ENCODE data around the gene INCA1. TPM values are rescaled to one million over a fixed set of nuclear protein-coding genes. Genes with fewer than 3 reads are reported as not detected.

Gene INCA1
- total and polyA plus RNA-seq, 5 experiments from 2014 or later, result 0.23 to 0.26 TPM; not detected in 3

- POLR2A ChIA-PET, result interaction anchor here (0.6 to 15.5 kb wide), 12 partner anchors 10 to 258 kb away, joined by 3 to 635 read pairs (median 16); partner anchors contain the start of genes ARRB2, C17orf107, CAMTA2 and ENO3
- Mint-ChIP-seq H3K4me1 (peaks cover 15 to 28% (median 20%) of the 10 kb centered on the region in 4 donors), H3K4me3 (peak overlapping the region in 2 of 10 donors; percentile 41 to 63), H3K27ac (peak overlapping the region in 4 of 10 donors; percentile 35 to 84 (median 64)), H3K9me3 (no peaks in the 10 kb centered on the region), H3K27me3 (no peaks in the 10 kb centered on the region), H3K36me3 (peaks cover 0 to 26% (median 2%) of the 10 kb centered on the region in 3 donors)
- peak in 1 of 10 donors; percentile 61 for DNase-seq
- no peak for ATAC-seq
These were observed 28.2 kb downstream of the INCA1 start for GRCh38 chr17:4969047-4969550.

DNA sequence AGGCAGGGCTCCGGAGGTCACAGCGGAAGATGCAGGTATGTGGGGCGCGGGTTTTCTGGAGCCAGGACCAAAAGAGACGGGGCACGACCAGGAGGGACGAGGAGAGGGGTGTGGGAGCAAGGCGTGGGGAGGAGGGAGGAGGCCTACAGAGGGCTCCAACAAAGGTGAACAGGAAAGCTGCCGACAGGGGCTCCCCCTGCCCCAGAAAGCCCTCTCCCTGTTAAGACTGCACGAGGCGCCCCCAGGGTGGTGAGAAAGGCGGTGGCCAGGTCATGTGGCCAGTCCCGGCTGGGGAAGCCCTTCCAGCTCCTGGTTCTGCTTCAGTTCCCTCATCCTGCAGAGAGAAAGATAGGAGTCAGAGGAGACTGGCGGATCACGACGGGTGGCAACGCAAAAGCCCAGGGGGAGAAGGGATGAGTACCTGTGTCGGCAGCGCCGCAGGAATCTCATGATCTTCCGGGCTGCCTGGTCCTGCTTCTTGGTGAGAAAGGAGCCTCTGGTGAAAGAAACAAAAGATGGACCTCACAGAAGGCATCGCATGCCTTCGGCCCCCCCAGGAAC, 28.8 kb downstream of the INCA1 start:
- Mint-ChIP-seq H3K27ac (peak overlapping the region in 1 of 10 donors; percentile 84), H3K36me3 (peaks cover 0 to 20% (median 2%) of the 10 kb centered on the region in 3 donors), H3K4me1 (peaks cover 15 to 24% (median 20%) of the 10 kb centered on the region in 4 donors), H3K27me3 (no peaks in the 10 kb centered on the region), H3K4me3 (peak overlapping the region in 1 of 10 donors; percentile 63), H3K9me3 (no peaks in the 10 kb centered on the region)
- POLR2A ChIA-PET, result interaction anchor here (0.8 to 15.5 kb wide), 15 partner anchors 10 to 258 kb away, joined by 3 to 635 read pairs (median 6); partner anchors contain the start of genes ARRB2, C17orf107, CAMTA2 and CHRNE
- DNase-seq, result peak in 1 of 10 donors; percentile 63
- ATAC-seq, result no peak

DNA sequence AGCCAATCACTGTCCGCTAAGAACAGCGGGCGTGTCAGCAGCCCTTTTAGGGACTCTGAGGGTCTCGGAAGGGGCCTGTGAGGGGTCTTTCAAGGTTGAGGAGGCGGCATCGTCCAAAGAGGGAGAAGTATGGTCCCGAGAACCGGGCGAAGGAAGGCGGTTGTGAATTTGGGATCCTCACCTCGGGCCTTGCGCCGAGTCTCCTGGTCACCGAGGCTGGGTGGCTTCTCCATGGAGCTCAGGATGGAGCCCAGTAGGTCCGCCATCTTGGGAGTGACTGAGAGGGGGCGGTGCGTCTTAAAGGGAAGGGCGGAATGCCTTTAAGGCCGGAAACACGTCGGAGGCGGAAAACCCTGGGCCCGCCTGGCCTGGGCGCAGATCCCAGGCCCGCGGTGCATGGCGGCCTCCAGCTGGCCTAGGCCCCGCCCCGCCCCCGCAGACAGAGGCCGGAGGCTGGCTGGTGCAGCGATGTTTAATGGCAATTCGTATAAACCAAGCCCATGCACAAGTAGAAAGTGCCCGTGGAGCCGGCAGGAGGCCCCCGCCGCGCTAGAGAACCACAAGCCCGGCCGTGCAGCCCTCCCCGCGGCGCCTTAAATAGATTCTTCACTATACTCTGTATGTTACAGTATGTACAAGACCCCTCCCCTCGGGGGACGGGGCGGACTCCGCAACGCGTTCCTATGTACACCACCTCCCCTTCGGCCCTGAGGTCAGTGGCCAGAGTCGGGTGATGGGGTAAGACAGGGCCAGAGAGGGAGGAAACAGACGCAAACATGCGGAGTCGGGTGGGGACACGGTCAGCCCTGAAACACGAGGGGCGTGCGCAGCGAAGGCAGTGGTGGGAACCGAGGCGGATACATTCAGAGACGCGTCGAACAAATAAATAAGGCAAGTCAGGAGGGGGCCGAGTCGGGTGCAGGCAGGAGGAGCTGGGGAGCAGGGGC, 29.5 kb downstream of the INCA1 start, which contains the start of gene SPAG7:
SPAG7 (minus strand) TSS at position 279 of the 947 bp plus-strand sequence; CDS start at position 266, 13 bp downstream.
- ATAC-seq (peak; percentile 63 to 68), DNase-seq (peak; percentile 86 to 100 (median 94))
- H3K27me3 Mint-ChIP-seq, result no peaks in the 10 kb centered on the region
- peak within 1 kb of the TSS in 4 of 10 donors; percentile 57 to 92 (median 66) for H3K27ac Mint-ChIP-seq
- peaks cover 15 to 22% (median 21%) of the 10 kb centered on the region in 4 donors for H3K4me1 Mint-ChIP-seq
- H3K36me3 Mint-ChIP-seq, result peaks cover 0 to 18% (median 2%) of the 10 kb centered on the region in 3 donors
- no peaks in the 10 kb centered on the region for H3K9me3 Mint-ChIP-seq
- no peak within 1 kb of the TSS for H3K4me3 Mint-ChIP-seq
- POLR2A ChIA-PET, result interaction anchor here (0.6 to 15.5 kb wide), 26 partner anchors 11 to 413 kb away, joined by 3 to 635 read pairs (median 5); partner anchors contain the start of genes ARRB2, C17orf107, CAMTA2 and CHRNE

GRCh38 chr17:4966844-4967538, 30.3 kb downstream of the INCA1 start:
- POLR2A ChIA-PET, result interaction anchor here (0.6 to 15.5 kb wide), 21 partner anchors 12 to 666 kb away, joined by 3 to 635 read pairs (median 5); partner anchors contain the start of genes ARRB2, C17orf107, CAMTA2 and ENO3
- peak; percentile 84 to 86 for ATAC-seq
- H3K27ac Mint-ChIP-seq, result peak overlapping the region in 3 of 10 donors; percentile 57 to 72 (median 61)
- peak in 9 of 10 donors; percentile 79 to 98 (median 94) for DNase-seq
- H3K4me1 Mint-ChIP-seq, result peaks cover 15 to 22% (median 21%) of the 10 kb centered on the region in 4 donors
- peaks cover 0 to 12% (median 1%) of the 10 kb centered on the region in 3 donors for H3K36me3 Mint-ChIP-seq
- no peak overlapping the region for H3K4me3 Mint-ChIP-seq
- H3K9me3 Mint-ChIP-seq, result no peaks in the 10 kb centered on the region
- no peaks in the 10 kb centered on the region for H3K27me3 Mint-ChIP-seq

DNA sequence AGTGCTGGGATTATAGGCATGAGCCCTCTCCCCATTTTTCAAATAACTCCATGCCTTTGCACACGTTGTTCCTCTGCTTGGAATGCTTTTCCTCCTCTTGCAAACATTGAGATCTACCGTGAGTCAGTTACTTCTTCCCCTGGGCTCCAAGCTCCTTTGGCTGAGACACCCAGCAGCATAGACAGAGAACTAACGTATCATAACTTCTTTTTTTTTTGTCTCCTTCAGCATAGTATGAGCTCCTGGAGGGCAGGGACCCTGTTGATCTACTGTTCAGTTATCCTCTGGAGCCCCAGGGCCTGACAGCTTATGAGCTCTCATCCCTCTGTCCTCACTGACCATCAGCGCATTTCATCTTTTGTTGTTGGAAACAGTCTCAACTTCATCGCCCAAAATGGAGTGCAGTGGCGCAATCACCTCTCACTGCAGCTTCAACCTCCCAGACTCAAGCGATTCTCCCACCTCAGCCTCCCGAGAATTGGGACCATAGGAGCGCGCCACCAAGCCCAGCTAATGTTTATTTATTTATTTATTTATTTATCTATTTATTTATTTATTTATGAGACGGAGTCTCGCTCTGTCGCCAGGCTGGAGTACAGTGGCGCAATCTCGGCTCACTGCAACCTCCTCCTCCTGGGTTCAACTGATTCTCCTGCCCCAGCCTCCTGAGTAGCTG, 31.9 kb downstream of the INCA1 start:
- Mint-ChIP-seq H3K9me3 (no peaks in the 10 kb centered on the region), H3K27ac (peak overlapping the region in 2 of 10 donors; percentile 37 to 58), H3K27me3 (no peaks in the 10 kb centered on the region), H3K4me1 (peaks cover 15 to 20% (median 18%) of the 10 kb centered on the region in 4 donors), H3K36me3 (peaks cover 0 to 15% (median 5%) of the 10 kb centered on the region in 3 donors), H3K4me3 (peak overlapping the region in 8 of 10 donors; percentile 15 to 78 (median 42))
- DNase-seq (peak in 1 of 10 donors; percentile 58), ATAC-seq (no peak)
- POLR2A ChIA-PET, result interaction anchor here (15.5 kb wide), 1 partner anchor 18 kb away, joined by 635 read pairs; the partner anchor contains the start of genes ENO3, PFN1, RNF167 and SLC25A11

DNA sequence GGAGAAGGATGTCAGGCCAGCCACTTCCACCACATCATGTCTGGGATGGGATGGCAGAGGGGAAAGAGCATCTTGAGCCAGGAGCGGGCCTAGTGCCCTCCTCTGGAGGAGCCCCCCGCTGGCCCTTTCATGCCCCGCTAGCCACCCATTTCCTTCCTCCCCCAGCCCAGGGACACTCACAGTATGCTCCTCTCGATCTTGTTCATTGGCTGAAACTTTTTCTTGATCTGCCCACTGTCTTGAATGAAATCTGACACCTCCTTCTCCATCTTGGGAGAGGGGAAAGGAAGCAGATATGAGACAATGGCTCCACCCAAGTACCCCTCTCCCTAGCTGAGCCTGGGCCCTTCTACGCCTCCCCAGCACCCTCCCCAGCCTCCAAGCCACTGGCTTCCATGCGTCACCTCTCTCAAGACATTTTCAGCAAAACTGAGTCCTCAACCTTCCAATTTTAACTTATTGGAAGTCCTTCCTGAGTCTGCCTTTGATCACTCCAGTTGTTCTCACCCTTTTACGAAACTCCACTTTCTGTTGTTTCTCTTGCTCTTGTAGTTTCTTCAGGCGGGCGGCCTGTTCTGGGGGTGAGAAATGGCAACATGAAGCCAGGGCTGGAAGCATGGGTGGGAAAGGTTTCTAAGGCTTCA, 36.9 kb downstream of the INCA1 start:
- POLR2A ChIA-PET, result interaction anchor here (1.4 to 25.2 kb wide), 2 partner anchors 8 to 11 kb away, joined by 4 to 635 read pairs; partner anchors contain the start of gene SPAG7

DNA sequence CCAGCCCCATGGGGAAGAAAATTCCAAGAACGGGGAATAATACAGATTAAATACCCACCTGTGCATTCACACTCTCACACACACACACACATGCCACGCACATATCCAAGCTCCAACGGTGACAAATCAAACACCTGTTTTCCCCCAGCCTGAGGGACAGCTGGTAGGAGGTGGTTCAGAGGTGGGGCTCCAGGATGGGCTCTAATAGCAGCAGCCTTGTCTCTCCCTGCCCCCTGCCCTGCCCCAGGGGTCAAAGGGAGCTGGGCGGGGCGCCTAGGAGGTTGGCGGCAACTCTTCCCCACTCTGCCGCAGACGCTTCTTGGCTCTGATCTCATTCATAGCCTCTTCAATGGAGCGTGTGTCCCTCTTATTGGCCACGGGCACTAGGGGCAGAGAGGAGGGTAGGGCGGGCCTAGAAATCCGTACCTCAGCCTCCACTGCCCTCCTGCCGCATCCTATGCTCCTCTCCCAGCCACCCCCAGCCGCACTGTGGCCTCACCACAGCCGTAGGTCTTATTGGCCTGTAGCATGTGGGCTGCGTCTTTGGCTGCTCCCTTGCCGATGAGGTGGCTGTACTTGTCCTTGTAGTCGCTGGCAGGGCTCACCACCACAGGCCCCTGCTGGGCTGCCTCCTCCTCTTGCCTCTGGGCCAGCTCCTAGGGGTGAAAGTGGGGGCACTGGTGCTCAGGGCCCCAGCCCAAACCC, 37.9 kb downstream of the INCA1 start:
- Mint-ChIP-seq H3K4me1 (peaks cover 8 to 14% (median 11%) of the 10 kb centered on the region in 4 donors), H3K27ac (peak overlapping the region in 1 of 10 donors; percentile 25), H3K36me3 (peaks cover 0 to 27% (median 7%) of the 10 kb centered on the region in 3 donors), H3K4me3 (no peak overlapping the region), H3K27me3 (no peaks in the 10 kb centered on the region), H3K9me3 (no peaks in the 10 kb centered on the region)
- ATAC-seq (no peak), DNase-seq (no peak)
- POLR2A ChIA-PET, result interaction anchor here (1.4 to 25.2 kb wide), 2 partner anchors 9 to 10 kb away, joined by 4 to 635 read pairs; partner anchors contain the start of gene SPAG7

More for the DNA sequence above, 36.9 kb downstream of the INCA1 start:
- DNase-seq (no peak), ATAC-seq (no peak)
- Mint-ChIP-seq H3K27ac (peak overlapping the region in 2 of 10 donors; percentile 13 to 74), H3K4me3 (no peak overlapping the region), H3K27me3 (no peaks in the 10 kb centered on the region), H3K36me3 (peaks cover 0 to 30% (median 7%) of the 10 kb centered on the region in 3 donors), H3K4me1 (peaks cover 8 to 17% (median 15%) of the 10 kb centered on the region in 4 donors), H3K9me3 (no peaks in the 10 kb centered on the region)

GRCh38 chr17:4958102-4958501, 39.2 kb downstream of the INCA1 start:
- ATAC-seq (no peak), DNase-seq (no peak)
- Mint-ChIP-seq H3K36me3 (peaks cover 0 to 25% (median 7%) of the 10 kb centered on the region in 3 donors), H3K27ac (no peak overlapping the region), H3K27me3 (no peaks in the 10 kb centered on the region), H3K4me1 (peaks cover 6 to 13% (median 10%) of the 10 kb centered on the region in 4 donors), H3K9me3 (no peaks in the 10 kb centered on the region), H3K4me3 (no peak overlapping the region)
- POLR2A ChIA-PET, result interaction anchor here (0.6 to 25.2 kb wide), 4 partner anchors 9 to 18 kb away, joined by 4 to 635 read pairs (median 10); partner anchors contain the start of genes PFN1, RNF167, SLC25A11 and SPAG7

- H3K4me3 Mint-ChIP-seq, result no peak overlapping the region
- H3K27ac Mint-ChIP-seq, result no peak overlapping the region
- H3K9me3 Mint-ChIP-seq, result no peaks in the 10 kb centered on the region
- H3K36me3 Mint-ChIP-seq, result peaks cover 0 to 22% (median 5%) of the 10 kb centered on the region in 3 donors
- H3K4me1 Mint-ChIP-seq, result peaks cover 5 to 14% (median 10%) of the 10 kb centered on the region in 4 donors
- ATAC-seq (no peak), DNase-seq (peak in 3 of 10 donors; percentile 28 to 37 (median 32))
- no peaks in the 10 kb centered on the region for H3K27me3 Mint-ChIP-seq
- POLR2A ChIA-PET, result interaction anchor here (0.8 to 25.2 kb wide), 4 partner anchors 8 to 57 kb away, joined by 3 to 635 read pairs (median 10); partner anchors contain the start of genes C17orf107, PFN1, RNF167 and SLC25A11
These were observed 40.7 kb downstream of the INCA1 start for GRCh38 chr17:4956493-4957061.
